GM19372 (cell line): ENCODE measurements around the gene CLDN7.

Experiments used
- ATAC-seq: cut with Tn5 transposase; IDR thresholded peaks from one replicate; pipeline ENCODE4 v1.9.1; 2021; ENCODE audit warnings: mild to moderate bottlenecking, low read depth, moderate library complexity; ENCODE audit not compliant: unreplicated experiment

Gene CLDN7

GRCh38 chr17:7222093-7222971 is 39.9 kb downstream of the CLDN7 start:
- ATAC-seq: no peak

GRCh38 chr17:7221278-7222092 is 40.8 kb downstream of the CLDN7 start:
- no peak for ATAC-seq

DNA sequence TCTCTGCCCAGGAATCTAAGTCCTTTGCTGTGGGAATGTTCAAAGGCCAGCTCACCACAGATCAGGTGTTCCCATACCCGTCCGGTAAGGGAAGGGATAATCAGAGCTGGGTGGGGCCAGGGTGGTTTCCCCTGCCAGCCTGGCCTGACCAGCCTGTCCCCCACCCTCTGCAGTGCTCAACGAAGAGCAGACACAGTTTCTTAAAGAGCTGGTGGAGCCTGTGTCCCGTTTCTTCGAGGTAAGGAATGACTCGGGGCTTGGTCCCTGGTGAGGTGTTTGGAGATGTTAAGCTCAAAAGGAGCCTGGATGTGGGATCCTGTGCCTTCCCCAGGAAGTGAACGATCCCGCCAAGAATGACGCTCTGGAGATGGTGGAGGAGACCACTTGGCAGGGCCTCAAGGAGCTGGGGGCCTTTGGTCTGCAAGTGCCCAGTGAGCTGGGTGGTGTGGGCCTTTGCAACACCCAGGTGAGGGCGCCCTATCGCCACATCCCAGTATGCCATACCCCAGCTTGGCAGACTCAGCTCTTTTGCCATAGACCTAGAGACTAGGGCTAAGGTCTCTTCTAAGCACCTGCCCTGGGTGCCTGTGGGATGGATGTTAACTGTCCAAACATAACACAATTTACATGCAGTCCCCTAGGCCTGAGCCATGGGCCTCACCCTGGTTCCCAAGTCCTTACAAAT is 41.5 kb downstream of the CLDN7 start:
- ATAC-seq: no peak

GRCh38 chr17:7219812-7220592 is 42.3 kb downstream of the CLDN7 start, which contains the start of the genes ACADVL and DLG4:
Gene ACADVL (plus strand): TSS chr17:7219938. CDS start chr17:7219985, 47 bp downstream.
Gene DLG4 (minus strand): TSS chr17:7219836.
- ATAC-seq: peak; percentile 72

DNA sequence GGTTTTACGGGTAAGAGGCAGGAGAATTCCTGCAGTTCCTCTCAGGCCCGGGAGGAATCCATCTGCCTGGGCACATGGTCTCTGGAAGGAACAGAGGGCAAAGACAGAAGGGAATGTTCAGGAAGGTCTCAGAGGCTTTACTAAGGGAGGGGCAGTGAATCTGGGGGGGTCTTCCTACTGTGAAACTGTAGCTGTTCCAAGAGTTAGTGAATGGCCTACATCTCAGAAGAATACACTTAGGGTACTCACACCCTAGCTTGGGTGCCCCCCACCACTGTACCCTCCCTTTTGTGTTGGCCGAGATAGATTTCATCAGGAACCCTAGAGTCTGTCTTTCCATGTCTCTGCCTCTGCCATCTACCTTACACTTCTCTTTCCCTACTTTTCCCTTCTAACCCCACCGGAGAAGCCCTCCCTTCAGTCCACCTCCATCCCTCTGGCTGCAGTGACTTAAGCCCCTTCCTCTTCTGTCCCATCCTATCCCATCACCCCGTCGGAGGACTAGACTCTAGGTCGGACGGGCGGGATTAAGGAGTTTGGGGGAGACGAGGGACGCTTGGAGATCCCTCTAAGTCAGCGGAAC is 43.0 kb downstream of the CLDN7 start:
- ATAC-seq: no peak

DNA sequence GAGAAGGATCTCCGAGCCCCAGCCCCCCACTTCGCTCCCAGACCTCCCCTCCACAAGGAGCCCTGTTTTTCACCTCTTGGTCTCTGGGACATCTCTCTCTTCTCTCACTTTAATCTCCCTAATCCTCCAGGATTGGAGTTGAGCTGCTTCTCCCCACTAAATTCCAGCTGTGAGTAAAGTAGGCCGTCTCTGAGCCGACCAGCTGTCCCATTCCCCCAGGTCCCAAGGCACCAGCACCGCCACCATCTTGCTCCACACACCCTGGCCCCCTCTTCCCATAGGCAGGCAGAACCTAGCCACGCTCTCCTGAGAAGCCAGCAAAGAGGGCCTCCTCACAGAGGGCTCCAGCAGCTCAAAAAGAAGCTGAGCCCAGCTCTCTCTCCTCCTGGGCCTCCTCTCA is 43.5 kb downstream of the CLDN7 start:
- ATAC-seq: no peak

DNA sequence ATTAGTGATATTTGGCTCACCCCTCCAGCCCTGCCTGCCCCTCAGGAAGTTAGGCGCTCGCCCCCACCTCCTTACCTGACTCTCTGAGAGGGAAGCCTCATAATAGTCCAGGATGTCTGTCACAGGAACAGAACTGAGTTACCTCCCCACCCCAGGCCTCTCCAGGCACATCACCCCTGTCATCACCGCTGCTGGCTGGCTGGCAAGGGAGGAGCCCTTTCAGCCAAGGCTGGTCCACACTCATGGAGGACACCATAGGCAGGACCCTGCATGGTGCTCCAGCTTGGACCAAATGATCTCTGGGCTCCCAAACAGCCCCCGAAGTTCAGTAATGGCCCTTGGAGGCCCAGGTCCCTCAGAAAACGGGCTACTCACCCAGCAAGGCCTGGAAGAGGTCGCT is 44.1 kb downstream of the CLDN7 start:
- ATAC-seq: no peak

- no peak for ATAC-seq
Measured at GRCh38 chr17:7217113-7217987, 44.9 kb downstream of the CLDN7 start.

- no peak for ATAC-seq
Measured at GRCh38 chr17:7216242-7217112, 45.8 kb downstream of the CLDN7 start.

GRCh38 chr17:7215652-7216180 is 46.6 kb downstream of the CLDN7 start:
- ATAC-seq: no peak

- ATAC-seq: no peak
Measured at GRCh38 chr17:7215136-7215638, 47.1 kb downstream of the CLDN7 start.

DNA sequence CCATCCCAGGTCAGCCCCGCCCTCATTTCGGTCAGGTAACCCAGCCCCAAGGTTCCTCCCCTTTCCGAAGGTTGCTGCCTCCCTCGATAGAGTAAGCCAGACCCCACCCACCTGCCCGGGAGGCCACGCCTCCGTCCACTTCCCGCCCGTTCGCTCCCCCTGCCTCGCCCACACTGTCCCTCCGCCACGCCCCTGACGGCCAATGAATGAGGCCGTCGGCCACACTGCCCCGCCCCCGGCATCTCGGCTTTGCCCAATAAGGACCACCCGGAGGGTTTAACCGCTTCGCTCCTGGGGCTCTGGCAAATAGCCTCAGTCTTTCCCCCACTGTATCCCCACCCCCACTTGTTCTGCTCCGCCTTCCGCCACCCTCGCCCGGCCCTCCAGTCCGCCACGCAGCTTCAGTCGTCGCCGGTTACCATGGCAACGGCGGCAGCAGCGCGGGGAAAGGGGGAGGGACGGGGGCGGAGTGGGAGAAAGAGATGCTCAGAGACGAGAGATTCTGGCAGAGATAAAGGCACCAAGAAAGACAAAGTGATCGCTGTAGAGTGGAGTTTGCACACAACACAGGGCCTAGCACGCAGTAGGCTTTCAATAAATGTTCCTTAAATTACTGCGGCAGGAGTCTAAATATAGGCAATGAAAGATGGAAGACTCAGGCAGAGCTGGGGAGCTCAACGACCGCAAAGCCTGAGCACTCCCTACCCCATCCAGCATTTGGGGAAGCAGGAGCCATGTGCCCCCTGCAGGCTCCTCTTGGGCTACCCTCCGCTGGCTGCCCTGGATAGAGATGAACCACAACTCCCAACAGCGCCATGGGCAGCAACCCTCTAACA is 47.8 kb downstream of the CLDN7 start:
- peak; percentile 73 for ATAC-seq

DNA sequence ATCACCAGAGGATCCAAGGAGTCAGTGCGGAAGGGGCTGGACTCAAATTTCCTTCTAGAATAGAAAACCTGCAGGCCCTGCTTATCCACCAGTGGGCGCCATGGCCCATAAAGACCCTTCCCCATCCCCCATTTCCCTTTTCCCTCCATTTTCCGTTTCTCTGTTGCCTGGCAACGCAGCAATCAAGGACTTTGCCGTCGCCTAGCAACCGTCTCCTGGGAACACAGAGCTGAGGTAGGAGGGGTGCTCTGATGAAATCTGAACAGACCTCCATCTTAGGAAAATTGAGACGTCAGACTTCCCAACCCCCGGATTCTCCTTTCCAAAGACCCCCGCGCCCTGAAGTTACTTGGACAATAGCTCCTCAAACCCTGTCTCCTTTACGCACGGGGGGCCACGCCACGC is 48.4 kb downstream of the CLDN7 start:
- no peak for ATAC-seq

- ATAC-seq: no peak
Measured at GRCh38 chr17:7211491-7212273, 50.6 kb downstream of the CLDN7 start.
